ENCODE results near the gene BSND.
A peak's percentile ranks its signal among the peaks of the same experiment; 100 is the strongest.
"Not testable (repeated sequence)": the region's sequence is repeated elsewhere in the genome, so short reads cannot be mapped to it uniquely, and the experiment has no call there.

Gene BSND

GRCh38 chr1:55021942-55022546 is 23.3 kb downstream of the BSND start:
- peak; percentile 69 for DNase-seq (ENCODE audit: low read depth)

- DNase-seq (ENCODE audit: low read depth) = not testable (repeated sequence)
These were observed 25.4 kb downstream of the BSND start for GRCh38 chr1:55024163-55024562.

- not testable (repeated sequence) for DNase-seq (ENCODE audit: low read depth)
These were observed 27.9 kb downstream of the BSND start for GRCh38 chr1:55026682-55027081.

GRCh38 chr1:55031098-55031497 is 32.4 kb downstream of the BSND start:
- DNase-seq (ENCODE audit: low read depth) = not testable (repeated sequence)

GRCh38 chr1:55033265-55033614 is 34.5 kb downstream of the BSND start:
- no peak for DNase-seq (ENCODE audit: low read depth)

GRCh38 chr1:55034476-55035133 is 35.9 kb downstream of the BSND start:
- DNase-seq (ENCODE audit: low read depth) = no peak

- DNase-seq (ENCODE audit: low read depth) = no peak
These were observed 37.2 kb downstream of the BSND start for GRCh38 chr1:55035904-55036303.

- DNase-seq (ENCODE audit: low read depth) = no peak
These were observed 39.2 kb downstream of the BSND start for GRCh38 chr1:55037733-55038551.

- DNase-seq (ENCODE audit: low read depth) = no peak
These were observed 39.8 kb downstream of the BSND start for GRCh38 chr1:55038552-55038838.

GRCh38 chr1:55038974-55039341 is 40.2 kb downstream of the BSND start:
- DNase-seq (ENCODE audit: low read depth) = no peak

GRCh38 chr1:55039342-55040082 is 40.8 kb downstream of the BSND start, which contains the start of gene PCSK9:
Gene PCSK9, plus strand, starts transcription at chr1:55039548. Its CDS starts 290 bp downstream, at chr1:55039838.
- no peak for DNase-seq (ENCODE audit: low read depth)

- DNase-seq (ENCODE audit: low read depth) = no peak
These were observed 41.6 kb downstream of the BSND start for GRCh38 chr1:55040083-55040932.

GRCh38 chr1:55040933-55041494 is 42.3 kb downstream of the BSND start:
- no peak for DNase-seq (ENCODE audit: low read depth)

- DNase-seq (ENCODE audit: low read depth) = no peak
These were observed 42.9 kb downstream of the BSND start for GRCh38 chr1:55041613-55042012.

GRCh38 chr1:55043011-55043410 is 44.3 kb downstream of the BSND start:
- no peak for DNase-seq (ENCODE audit: low read depth)

- DNase-seq (ENCODE audit: low read depth) = no peak
These were observed 45.0 kb downstream of the BSND start for GRCh38 chr1:55043726-55044125.

GRCh38 chr1:55044617-55045397 is 46.1 kb downstream of the BSND start:
- no peak for DNase-seq (ENCODE audit: low read depth)

GRCh38 chr1:55045430-55045829 is 46.7 kb downstream of the BSND start:
- DNase-seq (ENCODE audit: low read depth) = no peak

- no peak for DNase-seq (ENCODE audit: low read depth)
These were observed 48.1 kb downstream of the BSND start for GRCh38 chr1:55046871-55047270.

- DNase-seq (ENCODE audit: low read depth) = no peak
These were observed 48.9 kb downstream of the BSND start for GRCh38 chr1:55047611-55048010.
